Neural progenitor cell (in vitro differentiated cells): Measurements from ENCODE around the gene ANGEL2.

Experiments used
- EZH2 ChIP-seq: fragments of 200-600 bp; sonication (generic); IDR thresholded peaks from 2 replicates; pipeline ENCODE4 v1.6.1; 2017; ENCODE audit warnings: antibody characterized with exemption, mild to moderate bottlenecking, moderate library complexity
- EZH2phosphoT487 ChIP-seq: fragments of 200-600 bp; sonication (generic); IDR thresholded peaks from 2 replicates; pipeline ENCODE4 v1.6.1; 2017; ENCODE audit warnings: antibody characterized with exemption
- TF ChIP-seq, protein P1 (sequence below): fragments of 200-600 bp; sonication (generic); IDR thresholded peaks from 2 replicates; pipeline ENCODE4 v1.5.1; 2017; ENCODE audit warnings: antibody characterized with exemption, mild to moderate bottlenecking

DNA sequence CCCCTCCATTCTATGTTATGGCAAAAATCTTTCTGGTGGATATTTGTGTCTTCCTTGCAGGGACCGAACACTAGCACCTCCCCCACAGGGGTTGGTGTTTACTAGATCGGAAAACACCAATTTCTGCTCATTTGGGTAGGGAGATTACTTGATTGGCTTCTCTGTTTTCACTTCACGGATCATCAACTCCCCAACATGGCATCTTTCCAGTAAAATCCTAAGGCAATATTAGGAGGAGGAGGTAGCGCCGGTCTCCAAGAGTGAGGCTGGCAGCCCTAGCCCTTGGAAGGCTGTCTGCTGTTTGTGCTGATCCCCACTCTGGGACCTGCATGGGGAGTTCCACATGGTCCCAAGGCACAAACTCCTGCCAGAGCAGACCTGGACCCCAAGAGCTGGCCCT lies 53.2 kb downstream of the ANGEL2 start:
- TF ChIP-seq, protein P1, sequence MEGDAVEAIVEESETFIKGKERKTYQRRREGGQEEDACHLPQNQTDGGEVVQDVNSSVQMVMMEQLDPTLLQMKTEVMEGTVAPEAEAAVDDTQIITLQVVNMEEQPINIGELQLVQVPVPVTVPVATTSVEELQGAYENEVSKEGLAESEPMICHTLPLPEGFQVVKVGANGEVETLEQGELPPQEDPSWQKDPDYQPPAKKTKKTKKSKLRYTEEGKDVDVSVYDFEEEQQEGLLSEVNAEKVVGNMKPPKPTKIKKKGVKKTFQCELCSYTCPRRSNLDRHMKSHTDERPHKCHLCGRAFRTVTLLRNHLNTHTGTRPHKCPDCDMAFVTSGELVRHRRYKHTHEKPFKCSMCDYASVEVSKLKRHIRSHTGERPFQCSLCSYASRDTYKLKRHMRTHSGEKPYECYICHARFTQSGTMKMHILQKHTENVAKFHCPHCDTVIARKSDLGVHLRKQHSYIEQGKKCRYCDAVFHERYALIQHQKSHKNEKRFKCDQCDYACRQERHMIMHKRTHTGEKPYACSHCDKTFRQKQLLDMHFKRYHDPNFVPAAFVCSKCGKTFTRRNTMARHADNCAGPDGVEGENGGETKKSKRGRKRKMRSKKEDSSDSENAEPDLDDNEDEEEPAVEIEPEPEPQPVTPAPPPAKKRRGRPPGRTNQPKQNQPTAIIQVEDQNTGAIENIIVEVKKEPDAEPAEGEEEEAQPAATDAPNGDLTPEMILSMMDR = no peak
- TF ChIP-seq EZH2 (no peak), EZH2phosphoT487 (no peak)
